SK-N-MC (cell line): ENCODE results near the gene CCNA1.

Source experiments
- DNase-seq: peaks from one replicate; pipeline ENCODE4 v3.0.0-alpha.2; 2011; ENCODE audit warnings: low read depth, low spot score
- H3K27ac ChIP-seq: fragments of 200-600 bp; sonication (generic); 2 replicates; pipeline ENCODE4 v1.5.1; 2016; ENCODE audit warnings: mixed run types
- H3K36me3 ChIP-seq: fragments of 200-600 bp; sonication (generic); 2 replicates; pipeline ENCODE4 v1.6.1; 2017; ENCODE audit warnings: antibody characterized with exemption, low read length, mixed read lengths; ENCODE audit not compliant: insufficient read depth
- H3K4me3 ChIP-seq: fragments of 200-600 bp; sonication (generic); 2 replicates; pipeline ENCODE4 v1.5.1; 2016
- H3K9ac ChIP-seq: fragments of 200-600 bp; sonication (generic); 2 replicates; pipeline ENCODE4 v1.8.0; 2017; ENCODE audit warnings: mixed run types, mixed read lengths; ENCODE audit not compliant: insufficient read length
- H3K9me3 ChIP-seq: fragments of 200-600 bp; sonication (generic); 2 replicates; pipeline ENCODE4 v1.6.1; 2017; ENCODE audit warnings: low read depth, mild to moderate bottlenecking, antibody characterized with exemption, low read length, moderate library complexity, mixed read lengths
- EZH2 ChIP-seq: fragments of 200-600 bp; sonication (generic); IDR thresholded peaks from one replicate; pipeline ENCODE4 v1.6.1; 2017; ENCODE audit warnings: antibody characterized with exemption
- FOXP2 ChIP-seq: optimal IDR thresholded peaks from 2 replicates; pipeline ENCODE3; 2011; ENCODE audit warnings: mild to moderate bottlenecking, moderate library complexity; ENCODE audit not compliant: insufficient read depth; ENCODE audit errors: extremely low read length, control extremely low read depth
- POLR2AphosphoS5 ChIP-seq: IDR thresholded peaks from 2 replicates; pipeline ENCODE4 v1.6.1; 2012; ENCODE audit warnings: mild to moderate bottlenecking, low read depth, low read length, borderline replicate concordance

The CCNA1 gene

GRCh38 chr13:36461506-36461905, 29.2 kb downstream of the CCNA1 start:
- H3K9ac ChIP-seq: no peak overlapping the region
- H3K27ac ChIP-seq: no peak overlapping the region
- H3K4me3 ChIP-seq: no peak overlapping the region
- no peaks in the 10 kb centered on the region for H3K9me3 ChIP-seq
- TF ChIP-seq FOXP2: no peak
- no peak for TF ChIP-seq POLR2AphosphoS5
- TF ChIP-seq EZH2: no peak
- DNase-seq: no peak
- H3K36me3 ChIP-seq: no peaks in the 10 kb centered on the region

- no peak overlapping the region for H3K27ac ChIP-seq
- no peak overlapping the region for H3K4me3 ChIP-seq
- peaks cover 30% of the 10 kb centered on the region for H3K36me3 ChIP-seq
- H3K9me3 ChIP-seq: peaks cover 20% of the 10 kb centered on the region
- DNase-seq: no peak
- TF ChIP-seq POLR2AphosphoS5: no peak
- TF ChIP-seq FOXP2: no peak
- TF ChIP-seq EZH2: no peak
- H3K9ac ChIP-seq: no peak overlapping the region
Measured at GRCh38 chr13:36475468-36475867, 43.2 kb downstream of the CCNA1 start.

- DNase-seq: no peak
- Histone ChIP-seq H3K27ac (no peak overlapping the region), H3K9ac (no peak overlapping the region), H3K4me3 (no peak overlapping the region), H3K9me3 (peaks cover 20% of the 10 kb centered on the region), H3K36me3 (peaks cover 30% of the 10 kb centered on the region)
- no peak for TF ChIP-seq EZH2
- TF ChIP-seq POLR2AphosphoS5: no peak
- no peak for TF ChIP-seq FOXP2
Measured at GRCh38 chr13:36476661-36477060, 44.4 kb downstream of the CCNA1 start.

GRCh38 chr13:36480726-36481427, 48.6 kb downstream of the CCNA1 start:
- peak overlapping the region; percentile 76 for H3K9ac ChIP-seq
- peak overlapping the region; percentile 100 for H3K27ac ChIP-seq
- H3K36me3 ChIP-seq: peaks cover 56% of the 10 kb centered on the region
- peak; percentile 100 for DNase-seq
- H3K4me3 ChIP-seq: peak overlapping the region; percentile 61; the same call in 1 of the 2 replicates
- peaks cover 51% of the 10 kb centered on the region for H3K9me3 ChIP-seq
- TF ChIP-seq EZH2: no peak
- peak; percentile 59 for TF ChIP-seq FOXP2
- peak; percentile 84 for TF ChIP-seq POLR2AphosphoS5

GRCh38 chr13:36490055-36490454, 57.8 kb downstream of the CCNA1 start:
- TF ChIP-seq FOXP2 (no peak), POLR2AphosphoS5 (no peak), EZH2 (no peak)
- no peak for DNase-seq
- peaks cover 3% of the 10 kb centered on the region; the same call in 1 of the 2 replicates for H3K36me3 ChIP-seq
- no peak overlapping the region for H3K4me3 ChIP-seq
- H3K9ac ChIP-seq: no peak overlapping the region
- peaks cover 8% of the 10 kb centered on the region; the same call in 1 of the 2 replicates for H3K9me3 ChIP-seq
- no peak overlapping the region for H3K27ac ChIP-seq
